IMR-90 (cell line): ENCODE results near the gene SYNGR4. TPM values are rescaled to one million over a fixed set of nuclear protein-coding genes. Genes with fewer than 3 reads are reported as not detected.

Experiments used
- ATAC-seq: fragments of 200-7000 bp; cut with Tn5 transposase; 2 replicates; pipeline ENCODE4 v1.9.1; 2020; ENCODE audit warnings: low read depth, mild to moderate bottlenecking, moderate library complexity
- BruUV-seq: library from RNA; stranded (reverse); fragments of 400-500 nt; replicated peaks from 2 replicates; lab custom pipeline; 2021; lab: Mats Ljungman, UMichigan
- CTCF ChIA-PET: fragments of 300-600 bp; formaldehyde crosslinking; extraction: SDS; loops from one replicate; lab custom pipeline; 2021; ENCODE audit warnings: antibody characterized with exemption; lab: Yijun Ruan, JAX
- POLR2A ChIA-PET: fragments of 300-600 bp; sonication (Branson Sonifier 250); formaldehyde crosslinking; loops from one replicate; lab custom pipeline; 2022; ENCODE audit warnings: antibody characterized with exemption; ENCODE audit not compliant: unreplicated experiment; lab: Charles Lee
- DNase-seq: peaks from one replicate; pipeline ENCODE4 v3.0.0; 2013
- H2AFZ ChIP-seq: replicated peaks from 2 replicates; pipeline ENCODE3; 2013; ENCODE audit warnings: low read length, mild to moderate bottlenecking; ENCODE audit not compliant: poor library complexity
- H2AK5ac ChIP-seq: 2 replicates; pipeline ENCODE4 v1.6.1; 2013; ENCODE audit warnings: low read depth, low read length, inconsistent platforms
- H2AK9ac ChIP-seq: replicated peaks from 2 replicates; pipeline ENCODE3; 2013; ENCODE audit warnings: mild to moderate bottlenecking, low read depth, low read length, moderate library complexity; ENCODE audit not compliant: poor library complexity
- H2BK120ac ChIP-seq: 2 replicates; pipeline ENCODE4 v1.6.1; 2013; ENCODE audit warnings: low read depth, low read length, inconsistent platforms
- H2BK15ac ChIP-seq: 3 replicates; pipeline ENCODE4 v1.6.1; 2013; ENCODE audit warnings: low read depth, low read length, inconsistent platforms
- H2BK20ac ChIP-seq: 2 replicates; pipeline ENCODE4 v1.6.1; 2013; ENCODE audit warnings: low read depth, mild to moderate bottlenecking, inconsistent platforms, low read length, moderate library complexity
- H2BK5ac ChIP-seq: 2 replicates; pipeline ENCODE4 v1.6.1; 2013; ENCODE audit warnings: mild to moderate bottlenecking, low read depth, low read length, inconsistent platforms; ENCODE audit not compliant: poor library complexity, severe bottlenecking
- H3K14ac ChIP-seq: replicated peaks from 2 replicates; pipeline ENCODE4 v1.6.1; 2013; ENCODE audit warnings: low read depth, low read length, inconsistent platforms
- H3K18ac ChIP-seq: 2 replicates; pipeline ENCODE4 v1.6.1; 2013; ENCODE audit warnings: low read depth, low read length, control low read depth
- H3K23ac ChIP-seq: 2 replicates; pipeline ENCODE4 v1.6.1; 2013; ENCODE audit warnings: low read depth, low read length, inconsistent platforms
- H3K27ac ChIP-seq: 2 replicates; pipeline ENCODE4 v1.5.1; 2013; ENCODE audit warnings: mild to moderate bottlenecking, control low read depth, low read length; ENCODE audit not compliant: insufficient read depth
- H3K27me3 ChIP-seq: 2 replicates; pipeline ENCODE4 v1.6.1; 2013; ENCODE audit warnings: low read length; ENCODE audit not compliant: control insufficient read depth, insufficient read depth
- H3K36me3 ChIP-seq: 2 replicates; pipeline ENCODE4 v1.6.1; 2013; ENCODE audit warnings: low read length, mixed read lengths; ENCODE audit not compliant: control insufficient read depth, insufficient read depth
- H3K4ac ChIP-seq: 2 replicates; pipeline ENCODE4 v1.6.1; 2013; ENCODE audit warnings: low read depth, low read length, inconsistent platforms
- H3K4me1 ChIP-seq: 2 replicates; pipeline ENCODE4 v1.6.1; 2013; ENCODE audit warnings: low read length, mixed read lengths; ENCODE audit not compliant: control insufficient read depth, insufficient read depth
- H3K4me2 ChIP-seq: 2 replicates; pipeline ENCODE4 v1.6.1; 2013; ENCODE audit warnings: low read depth, mild to moderate bottlenecking, control low read depth, low read length, moderate library complexity
- H3K4me3 ChIP-seq: 2 replicates; pipeline ENCODE4 v1.5.1; 2013; ENCODE audit warnings: low read depth, mild to moderate bottlenecking, control low read depth, low read length, moderate library complexity; ENCODE audit not compliant: insufficient read depth
- H3K56ac ChIP-seq: 2 replicates; pipeline ENCODE4 v1.6.1; 2013; ENCODE audit warnings: low read length, inconsistent platforms; ENCODE audit not compliant: insufficient read depth; ENCODE audit errors: extremely low read depth
- H3K79me1 ChIP-seq, 2 experiments: 2 replicates each; pipeline ENCODE4 v1.6.1; 2013; ENCODE audit warnings: low read length in 2 of 2, inconsistent platforms in 1 of 2, low read depth in 1 of 2
- H3K9ac ChIP-seq: 2 replicates; pipeline ENCODE4 v1.6.1; 2013; ENCODE audit warnings: low read depth, low read length, control low read depth
- H3K9me1 ChIP-seq: 2 replicates; pipeline ENCODE4 v1.6.1; 2013; ENCODE audit warnings: low read length, inconsistent platforms; ENCODE audit not compliant: insufficient read depth
- H3K9me3 ChIP-seq: 2 replicates; pipeline ENCODE4 v1.6.1; 2013; ENCODE audit warnings: low read length; ENCODE audit not compliant: control insufficient read depth, insufficient read depth
- H4K20me1 ChIP-seq: 2 replicates; pipeline ENCODE4 v1.6.1; 2013; ENCODE audit warnings: low read length, inconsistent platforms; ENCODE audit not compliant: insufficient read depth
- H4K5ac ChIP-seq: 2 replicates; pipeline ENCODE4 v1.6.1; 2013; ENCODE audit warnings: mild to moderate bottlenecking, low read depth, low read length, control low read depth
- H4K8ac ChIP-seq, 2 experiments: 2 replicates each; pipeline ENCODE4 v1.6.1; 2013; ENCODE audit warnings: low read depth in 2 of 2, low read length in 2 of 2, control low read depth in 1 of 2, inconsistent platforms in 1 of 2
- H4K91ac ChIP-seq: 2 replicates; pipeline ENCODE4 v1.6.1; 2013; ENCODE audit warnings: low read depth, low read length, inconsistent platforms; ENCODE audit not compliant: insufficient read depth
- BHLHE40 ChIP-seq: fragments of 150-350 bp; IDR thresholded peaks from 2 replicates; pipeline ENCODE4 v1.6.1; 2016; ENCODE audit warnings: mild to moderate bottlenecking, low read depth, low read length
- CEBPB ChIP-seq: IDR thresholded peaks from 2 replicates; pipeline ENCODE4 v1.6.1; 2012; ENCODE audit warnings: low read depth, low read length, improper control_type of control experiment
- CHD1 ChIP-seq: IDR thresholded peaks from 2 replicates; pipeline ENCODE4 v1.6.1; 2012; ENCODE audit warnings: low read depth, low read length, improper control_type of control experiment
- FOS ChIP-seq: fragments of 150-350 bp; IDR thresholded peaks from 2 replicates; pipeline ENCODE4 v1.6.1; 2016; ENCODE audit warnings: low read depth, low read length
- MAFK ChIP-seq: IDR thresholded peaks from 2 replicates; pipeline ENCODE4 v1.6.1; 2012; ENCODE audit warnings: low read depth, low read length, improper control_type of control experiment
- MAZ ChIP-seq: IDR thresholded peaks from 2 replicates; pipeline ENCODE4 v1.6.1; 2012; ENCODE audit warnings: low read depth, mild to moderate bottlenecking, low read length, improper control_type of control experiment, moderate library complexity, borderline replicate concordance
- MXI1 ChIP-seq: IDR thresholded peaks from 2 replicates; pipeline ENCODE4 v1.6.1; 2012; ENCODE audit warnings: low read depth, mild to moderate bottlenecking, low read length, moderate library complexity, borderline replicate concordance
- NFE2L2 ChIP-seq: fragments of 150-350 bp; IDR thresholded peaks from 2 replicates; pipeline ENCODE4 v1.6.1; 2016; ENCODE audit warnings: low read depth, mild to moderate bottlenecking, low read length
- POLR2A ChIP-seq: IDR thresholded peaks from 2 replicates; pipeline ENCODE4 v1.6.1; 2012; ENCODE audit warnings: mild to moderate bottlenecking, low read depth, low read length
- RAD21 ChIP-seq: IDR thresholded peaks from 2 replicates; pipeline ENCODE4 v1.6.1; 2012; ENCODE audit warnings: low read length, improper control_type of control experiment
- RCOR1 ChIP-seq: IDR thresholded peaks from 2 replicates; pipeline ENCODE4 v1.6.1; 2012; ENCODE audit warnings: mild to moderate bottlenecking, low read length, improper control_type of control experiment; ENCODE audit not compliant: insufficient replicate concordance
- RFX5 ChIP-seq: IDR thresholded peaks from 2 replicates; pipeline ENCODE4 v1.8.0; 2012; ENCODE audit warnings: low read depth, mild to moderate bottlenecking, low read length, moderate library complexity
- SMC3 ChIP-seq: fragments of 150-350 bp; IDR thresholded peaks from 2 replicates; pipeline ENCODE4 v1.6.1; 2016; ENCODE audit warnings: low read depth, mild to moderate bottlenecking, antibody characterized with exemption, low read length, moderate library complexity
- WGBS, 2 experiments: methylation state at CpG; one replicate each; pipeline versions ENCODE4 v1.1.5 to v1.1.7; 2013; ENCODE audit warnings: missing lambda C conversion rate in 2 of 2; ENCODE audit not compliant: insufficient read length in 1 of 2; ENCODE audit errors: extremely low coverage in 2 of 2; 5-methylcytosine and 5-hydroxymethylcytosine counted together
- dilution Hi-C: fragments of 300-500 bp; cut with HindIII; formaldehyde crosslinking; loops from one replicate; pipeline ENCODE4 v1.14.3; 2018; ENCODE audit warnings: low sequenced_read_pairs; ENCODE audit not compliant: unreplicated experiment
- in situ Hi-C: fragments of 300-500 bp; cut with MboI; formaldehyde crosslinking; loops from 3 replicates; pipeline ENCODE4 v1.14.3; 2019; ENCODE audit warnings: low sequenced_read_pairs, inconsistent platforms, mixed read lengths
- intact Hi-C: fragments of 100-400 bp; cut with micrococcal nuclease; formaldehyde crosslinking; loops from 2 replicates; pipeline ENCODE4 v1.10.0; 2022
- polyA plus RNA-seq, 3 experiments: library from polyadenylated mRNA; depleted of rRNA; stranded (reverse); fragments of >200 nt; gene quantifications; 2 replicates each; pipeline ENCODE4 v1.2.3, GENCODE V29; 2012; ENCODE audit warnings: low replicate concordance in 1 of 3
- total RNA-seq: library from RNA; depleted of rRNA; stranded (reverse); fragments of >200 nt; gene quantifications from 2 replicates; pipeline ENCODE4 v1.2.3, GENCODE V29; 2012
- TF ChIP-seq, protein P1 (sequence below): fragments of 150-350 bp; IDR thresholded peaks from 2 replicates; pipeline ENCODE4 v1.6.1; 2016; ENCODE audit warnings: low read depth, mild to moderate bottlenecking, low read length, moderate library complexity, borderline replicate concordance
- TF ChIP-seq, protein P2 (sequence below): fragments of 150-350 bp; IDR thresholded peaks from 2 replicates; pipeline ENCODE4 v1.6.1; 2017; ENCODE audit warnings: mild to moderate bottlenecking, antibody characterized with exemption, low read length, low read depth
- TF ChIP-seq, protein P3 (sequence below): conservative IDR thresholded peaks from 2 replicates; pipeline ENCODE4 v1.5.1; 2012; ENCODE audit warnings: mild to moderate bottlenecking, low read depth, low read length, improper control_type of control experiment

The SYNGR4 gene
- total and polyA plus RNA-seq, 2 of the 4 experiments (the other 2 are of a cell fraction), result not detected

DNA sequence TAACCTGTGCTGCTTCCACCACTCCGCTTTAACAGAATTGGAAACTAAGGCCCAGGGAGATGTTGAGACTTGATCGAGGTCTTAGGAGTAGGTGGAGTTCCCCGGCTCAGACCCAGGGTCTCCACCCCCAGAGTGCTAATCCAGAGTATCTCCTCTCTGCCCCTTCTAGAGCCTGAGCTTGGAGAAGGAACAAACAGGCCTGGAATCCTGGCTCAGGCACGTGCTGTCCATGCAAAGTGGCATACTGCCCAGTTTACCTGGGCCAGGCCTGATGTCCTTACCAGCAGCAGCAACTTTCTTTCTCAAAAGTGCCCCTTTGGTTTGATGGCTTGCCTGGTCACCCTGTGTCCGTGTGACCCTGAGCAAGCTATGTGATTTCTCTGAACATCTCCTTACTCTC lies 3.7 kb downstream of the SYNGR4 start:
- no peak overlapping the region for H2BK120ac ChIP-seq
- ATAC-seq (no peak), DNase-seq (no peak)
- no peak overlapping the region for H3K56ac ChIP-seq
- H4K8ac ChIP-seq, result no peak overlapping the region
- peaks cover 0 to 1% of the 10 kb centered on the region in 2 experiments; a peak in 1 of 4 replicates for H3K79me1 ChIP-seq
- H3K18ac ChIP-seq, result no peak overlapping the region
- no peak overlapping the region for H2BK15ac ChIP-seq
- TF ChIP-seq NFE2L2 (no peak), BHLHE40 (no peak), MAFK (no peak), POLR2A (no peak), RFX5 (no peak), RAD21 (no peak), CHD1 (no peak), FOS (no peak), CEBPB (no peak), RCOR1 (no peak), MAZ (no peak), SMC3 (no peak), MXI1 (no peak)
- TF ChIP-seq, protein P1, sequence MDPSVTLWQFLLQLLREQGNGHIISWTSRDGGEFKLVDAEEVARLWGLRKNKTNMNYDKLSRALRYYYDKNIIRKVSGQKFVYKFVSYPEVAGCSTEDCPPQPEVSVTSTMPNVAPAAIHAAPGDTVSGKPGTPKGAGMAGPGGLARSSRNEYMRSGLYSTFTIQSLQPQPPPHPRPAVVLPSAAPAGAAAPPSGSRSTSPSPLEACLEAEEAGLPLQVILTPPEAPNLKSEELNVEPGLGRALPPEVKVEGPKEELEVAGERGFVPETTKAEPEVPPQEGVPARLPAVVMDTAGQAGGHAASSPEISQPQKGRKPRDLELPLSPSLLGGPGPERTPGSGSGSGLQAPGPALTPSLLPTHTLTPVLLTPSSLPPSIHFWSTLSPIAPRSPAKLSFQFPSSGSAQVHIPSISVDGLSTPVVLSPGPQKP, result no peak
- TF ChIP-seq, protein P2, sequence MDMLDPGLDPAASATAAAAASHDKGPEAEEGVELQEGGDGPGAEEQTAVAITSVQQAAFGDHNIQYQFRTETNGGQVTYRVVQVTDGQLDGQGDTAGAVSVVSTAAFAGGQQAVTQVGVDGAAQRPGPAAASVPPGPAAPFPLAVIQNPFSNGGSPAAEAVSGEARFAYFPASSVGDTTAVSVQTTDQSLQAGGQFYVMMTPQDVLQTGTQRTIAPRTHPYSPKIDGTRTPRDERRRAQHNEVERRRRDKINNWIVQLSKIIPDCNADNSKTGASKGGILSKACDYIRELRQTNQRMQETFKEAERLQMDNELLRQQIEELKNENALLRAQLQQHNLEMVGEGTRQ, result no peak
- TF ChIP-seq, protein P3, sequence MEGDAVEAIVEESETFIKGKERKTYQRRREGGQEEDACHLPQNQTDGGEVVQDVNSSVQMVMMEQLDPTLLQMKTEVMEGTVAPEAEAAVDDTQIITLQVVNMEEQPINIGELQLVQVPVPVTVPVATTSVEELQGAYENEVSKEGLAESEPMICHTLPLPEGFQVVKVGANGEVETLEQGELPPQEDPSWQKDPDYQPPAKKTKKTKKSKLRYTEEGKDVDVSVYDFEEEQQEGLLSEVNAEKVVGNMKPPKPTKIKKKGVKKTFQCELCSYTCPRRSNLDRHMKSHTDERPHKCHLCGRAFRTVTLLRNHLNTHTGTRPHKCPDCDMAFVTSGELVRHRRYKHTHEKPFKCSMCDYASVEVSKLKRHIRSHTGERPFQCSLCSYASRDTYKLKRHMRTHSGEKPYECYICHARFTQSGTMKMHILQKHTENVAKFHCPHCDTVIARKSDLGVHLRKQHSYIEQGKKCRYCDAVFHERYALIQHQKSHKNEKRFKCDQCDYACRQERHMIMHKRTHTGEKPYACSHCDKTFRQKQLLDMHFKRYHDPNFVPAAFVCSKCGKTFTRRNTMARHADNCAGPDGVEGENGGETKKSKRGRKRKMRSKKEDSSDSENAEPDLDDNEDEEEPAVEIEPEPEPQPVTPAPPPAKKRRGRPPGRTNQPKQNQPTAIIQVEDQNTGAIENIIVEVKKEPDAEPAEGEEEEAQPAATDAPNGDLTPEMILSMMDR, result no peak
- no peak overlapping the region for H3K23ac ChIP-seq
- no peak overlapping the region for H4K5ac ChIP-seq
- no peak overlapping the region for H3K4me2 ChIP-seq
- H3K4me1 ChIP-seq, result no peaks in the 10 kb centered on the region
- dilution Hi-C loops (no loop called here), in situ Hi-C loops (no loop called here), intact Hi-C loops (no loop called here)
- peak overlapping the region; percentile 10 for H2AFZ ChIP-seq
- H2BK20ac ChIP-seq, result no peak overlapping the region
- H2AK9ac ChIP-seq, result no peak overlapping the region
- H3K36me3 ChIP-seq, result no peaks in the 10 kb centered on the region
- H3K9me3 ChIP-seq, result no peaks in the 10 kb centered on the region
- H3K9me1 ChIP-seq, result no peaks in the 10 kb centered on the region; the same call in 1 of the 2 replicates
- no peak overlapping the region for H2AK5ac ChIP-seq
- no peaks in the 10 kb centered on the region; the same call in 1 of the 2 replicates for H3K27me3 ChIP-seq
- H2BK5ac ChIP-seq, result no peak overlapping the region
- H3K27ac ChIP-seq, result no peak overlapping the region
- H3K4me3 ChIP-seq, result no peak overlapping the region
- H3K9ac ChIP-seq, result no peak overlapping the region
- H4K20me1 ChIP-seq, result no peaks in the 10 kb centered on the region
- BruUV-seq, result no TSS peak
- WGBS, 2 experiments, result 20% methylated on average over 1 of the region's 5 CpGs; no CpG with 5 or more reads in 1 of the 2 experiments
- H3K14ac ChIP-seq, result no peak overlapping the region
- no peak overlapping the region for H3K4ac ChIP-seq
- ChIA-PET POLR2A (no interaction called here), CTCF (no interaction called here)
- no peak overlapping the region for H4K91ac ChIP-seq
